GM13976 (cell line): Measurements from ENCODE around the gene MAEA.
A peak's percentile ranks its signal among the peaks of the same experiment; 100 is the strongest.

Experiments
- DNase-seq: peaks from one replicate; pipeline ENCODE4 v3.0.0; 2012; ENCODE audit warnings: low spot score
- CTCF ChIP-seq: IDR thresholded peaks from 2 replicates; pipeline ENCODE4 v1.5.1; 2012; ENCODE audit warnings: borderline replicate concordance, mild to moderate bottlenecking; ENCODE audit not compliant: insufficient read depth; ENCODE audit errors: extremely low read depth, missing control alignments, control extremely low read depth
- in situ Hi-C: fragments of 300-500 bp; cut with MboI; formaldehyde crosslinking; loops from one replicate; pipeline ENCODE4 v1.12.0; 2022; ENCODE audit warnings: low sequenced_read_pairs, mixed read lengths, inconsistent platforms; ENCODE audit not compliant: unreplicated experiment

The MAEA gene

GRCh38 chr4:1242506-1243450 is 46.9 kb upstream of the MAEA start:
- DNase-seq, result no peak
- no peak for TF ChIP-seq CTCF
- in situ Hi-C loops, result no loop called here

GRCh38 chr4:1243451-1244080 is 46.1 kb upstream of the MAEA start:
- no peak for TF ChIP-seq CTCF
- in situ Hi-C loops, result no loop called here
- DNase-seq, result no peak

- no peak for TF ChIP-seq CTCF
- in situ Hi-C loops, result no loop called here
Observed at GRCh38 chr4:1244081-1244977, 45.4 kb upstream of the MAEA start.

GRCh38 chr4:1244978-1245471 is 44.7 kb upstream of the MAEA start:
- in situ Hi-C loops, result no loop called here
- no peak for DNase-seq
- no peak for TF ChIP-seq CTCF

More at GRCh38 chr4:1244081-1244977, 45.4 kb upstream of the MAEA start:
- peak; percentile 18 for DNase-seq

- in situ Hi-C loops, result no loop called here
- peak; percentile 21 for DNase-seq
- TF ChIP-seq CTCF, result no peak
Observed at GRCh38 chr4:1245481-1246051, 44.1 kb upstream of the MAEA start.
